Cardiac fibroblast (primary cell): ENCODE results near the gene XAB2.

Source experiments
- DNase-seq, 2 donors: peaks; one replicate each; pipeline versions ENCODE4 v3.0.0 to v3.0.0-alpha.2; 2010; ENCODE audit warnings: low read depth in 2 of 2
- H3K4me3 ChIP-seq, 2 donors: replicated peaks in 1 of 2; 1 replicate in 1 of 2; 2 replicates in 1 of 2; pipeline ENCODE4 v1.5.1; 2011; ENCODE audit warnings: low read depth in 2 of 2, low read length in 2 of 2, mild to moderate bottlenecking in 2 of 2, moderate library complexity in 1 of 2
- CTCF ChIP-seq: IDR thresholded peaks from one replicate; pipeline ENCODE4 v1.5.1; 2011; ENCODE audit warnings: low read depth, mild to moderate bottlenecking, low read length, inconsistent platforms

Gene XAB2

GRCh38 chr19:7635670-7636069 lies 6.3 kb upstream of the XAB2 start:
- DNase-seq = no peak
- no peak overlapping the region for H3K4me3 ChIP-seq
- no peak for TF ChIP-seq CTCF

- no peak for TF ChIP-seq CTCF
- no peak within 1 kb of the TSS for H3K4me3 ChIP-seq
- no peak for DNase-seq
Observed at GRCh38 chr19:7633698-7634097, 4.4 kb upstream of the XAB2 start, which contains the start of gene PCP2. PCP2 (minus strand) TSS chr19:7633719; CDS start chr19:7633457, 262 bp downstream.

- H3K4me3 ChIP-seq = no peak overlapping the region
- no peak for DNase-seq
- TF ChIP-seq CTCF = no peak
Observed at GRCh38 chr19:7632340-7633203, 3.2 kb upstream of the XAB2 start.

- no peak for DNase-seq
- no peak overlapping the region for H3K4me3 ChIP-seq
- no peak for TF ChIP-seq CTCF
Observed at GRCh38 chr19:7631577-7631976, 2.2 kb upstream of the XAB2 start.

GRCh38 chr19:7628589-7629311 lies 595 bp downstream of the XAB2 start:
- H3K4me3 ChIP-seq = peak overlapping the region; percentile 68 to 100
- no peak for DNase-seq
- TF ChIP-seq CTCF = no peak

GRCh38 chr19:7627166-7627565 lies 2.2 kb downstream of the XAB2 start:
- H3K4me3 ChIP-seq = no peak overlapping the region
- TF ChIP-seq CTCF = no peak
- DNase-seq = no peak
